ENCODE results near the gene OTOGL.

DNA sequence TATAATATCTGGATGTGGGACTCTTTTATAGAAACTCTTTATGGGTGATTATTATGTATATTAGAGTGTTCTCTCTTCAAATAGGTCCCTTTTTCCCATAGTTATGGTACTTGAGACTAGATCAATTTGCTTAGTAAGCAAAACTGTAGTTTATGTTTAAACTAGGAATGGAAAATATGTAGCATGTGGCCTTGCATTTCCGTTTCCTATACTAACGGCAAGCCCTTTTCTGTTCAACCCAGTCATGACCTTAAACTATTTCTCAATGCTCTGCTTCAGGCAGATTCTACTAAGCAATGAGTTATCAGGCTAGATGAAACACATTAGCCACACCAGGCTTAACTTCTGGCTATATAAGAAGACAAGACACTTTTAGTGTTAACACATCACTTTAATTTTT lies 84.6 kb downstream of the OTOGL start:
- TF ChIP-seq CTCF (IDR thresholded peaks at IDR 0.05; ENCODE audit: low read length) (no peak), EZH2 (IDR thresholded peaks at IDR 0.05; ENCODE audit: borderline replicate concordance, low read length) (no peak)
